Measurements from ENCODE around the gene CTNNA1. TPM values are rescaled to one million over a fixed set of nuclear protein-coding genes. Genes with fewer than 3 reads are reported as not detected.
"Not testable (repeated sequence)": the region's sequence is repeated elsewhere in the genome, so short reads cannot be mapped to it uniquely, and the experiment has no call there.

CTNNA1 gene
- total and polyA plus RNA-seq, 8 donors = 53.9 to 193 (median 108) TPM

DNA sequence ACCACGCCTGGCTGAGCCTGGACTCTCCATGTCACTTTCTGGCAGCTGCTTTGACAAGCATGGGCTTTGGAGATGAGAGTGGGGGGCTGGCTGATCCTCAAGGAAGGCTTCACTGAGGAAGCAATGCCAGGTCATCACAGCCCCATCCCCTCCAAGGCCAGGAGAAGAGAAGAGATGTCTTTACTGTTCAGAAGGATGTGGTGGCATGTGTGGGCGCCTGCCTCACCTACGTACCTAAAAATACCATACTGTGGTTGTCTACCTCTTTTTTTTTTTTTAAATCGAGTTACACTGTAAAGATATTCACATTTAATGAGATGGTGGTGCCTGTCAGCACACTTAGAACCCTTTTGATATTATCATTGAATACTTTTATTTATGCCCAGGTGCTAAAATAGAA lies 26.4 kb upstream of the CTNNA1 start:
- no peak for FAIRE-seq
- 89 to 98% methylated on average over 4 of the region's 4 CpGs for WGBS, 2 donors
- intact Hi-C loops (cut with DNase I) = no loop called here
- Histone ChIP-seq H3K9me3 (no peaks in the 10 kb centered on the region), H3K4me1 (peaks cover 0 to 5% (median 0%) of the 10 kb centered on the region in 3 donors), H3K27ac (no peak overlapping the region), H3K36me3 (no peaks in the 10 kb centered on the region), H3K27me3 (no peaks in the 10 kb centered on the region), H3K4me3 (no peak overlapping the region)
- DNase-seq = no peak
- ATAC-seq = no peak
- TF ChIP-seq CTCF (IDR thresholded peaks at IDR 0.05) = no peak

DNA sequence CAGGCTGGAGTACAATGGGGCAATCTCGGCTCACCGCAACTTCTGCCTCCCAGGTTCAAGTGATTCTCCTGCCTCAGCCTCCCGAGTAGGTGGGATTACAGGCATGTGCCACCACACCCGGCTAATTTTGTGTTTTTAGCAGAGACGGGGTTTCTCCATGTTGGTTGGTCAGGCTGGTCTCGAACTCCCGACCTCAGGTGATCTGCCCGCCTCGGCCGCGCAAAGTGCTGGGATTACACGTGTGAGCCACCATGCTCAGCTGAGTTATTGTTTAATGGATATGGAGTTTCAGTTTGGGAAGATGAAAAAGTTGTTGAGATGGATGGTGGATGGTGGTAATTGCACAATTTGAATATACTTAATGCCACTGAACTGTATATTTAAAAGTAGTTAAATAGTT lies 22.7 kb upstream of the CTNNA1 start:
- H3K36me3 ChIP-seq; DNase-seq; H3K4me1 ChIP-seq; H3K27me3 ChIP-seq; ATAC-seq; H3K27ac ChIP-seq; H3K4me3 ChIP-seq; H3K9me3 ChIP-seq; FAIRE-seq; intact Hi-C loops (cut with DNase I): not testable (repeated sequence)
- WGBS, 2 donors = 90% methylated on average over 12 of the region's 12 CpGs

GRCh38 chr5:138732466-138732865 lies 20.8 kb upstream of the CTNNA1 start:
- 65 to 84% methylated on average over 2 of the region's 2 CpGs for WGBS, 2 donors
- Histone ChIP-seq H3K4me1 (no peaks in the 10 kb centered on the region), H3K36me3 (no peaks in the 10 kb centered on the region), H3K27me3 (no peaks in the 10 kb centered on the region), H3K9me3 (no peaks in the 10 kb centered on the region), H3K4me3 (no peak overlapping the region), H3K27ac (no peak overlapping the region)
- intact Hi-C loops (cut with DNase I) = no loop called here
- no peak for ATAC-seq
- no peak for FAIRE-seq
- no peak for DNase-seq
- TF ChIP-seq CTCF (IDR thresholded peaks at IDR 0.05) = no peak

DNA sequence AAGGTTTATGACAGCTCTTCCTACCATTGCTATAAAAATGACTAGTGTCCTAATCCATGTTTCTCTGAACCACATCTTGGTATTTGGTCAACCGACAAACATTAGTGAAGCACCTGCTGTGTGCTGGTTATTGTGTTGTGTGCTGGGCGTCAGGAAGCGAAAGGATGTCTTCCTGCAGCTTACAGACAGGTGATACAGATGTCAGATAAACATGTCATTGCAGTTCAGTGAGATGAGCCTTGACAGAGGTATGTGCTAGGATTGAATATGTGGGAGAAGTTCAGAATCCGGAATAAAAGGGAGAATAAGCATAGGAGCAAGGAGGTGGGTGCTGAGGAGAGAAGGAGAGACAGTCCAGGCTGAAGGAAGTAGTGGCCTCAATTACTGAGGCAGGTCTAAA lies 20.3 kb upstream of the CTNNA1 start:
- WGBS, 2 donors = 90% methylated on average over 4 of the region's 4 CpGs
- no peak for DNase-seq
- ATAC-seq = no peak
- Histone ChIP-seq H3K36me3 (no peaks in the 10 kb centered on the region), H3K9me3 (no peaks in the 10 kb centered on the region), H3K27me3 (no peaks in the 10 kb centered on the region), H3K4me3 (no peak overlapping the region), H3K27ac (no peak overlapping the region), H3K4me1 (no peaks in the 10 kb centered on the region)
- TF ChIP-seq CTCF (IDR thresholded peaks at IDR 0.05) = no peak
- intact Hi-C loops (cut with DNase I) = no loop called here
- FAIRE-seq = no peak

DNA sequence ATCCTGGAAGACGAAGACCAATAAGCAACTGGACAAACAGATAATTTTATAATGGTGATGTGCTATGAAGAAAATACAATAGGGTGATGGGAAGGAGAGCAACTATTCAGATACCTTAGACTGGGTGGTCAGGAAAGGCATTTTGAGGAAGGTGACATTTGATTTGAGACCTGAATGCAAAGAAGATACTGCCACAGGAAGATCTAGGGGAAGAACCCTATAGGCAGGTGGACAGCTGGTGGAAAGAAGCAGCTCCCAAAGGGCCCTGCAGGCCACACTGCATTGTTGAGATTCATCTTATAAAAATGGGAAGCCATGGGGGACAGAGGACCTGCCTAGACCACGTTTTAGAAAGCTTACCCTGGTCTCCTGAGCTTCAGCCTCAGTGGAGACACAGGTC lies 19.7 kb upstream of the CTNNA1 start:
- Histone ChIP-seq H3K4me3 (no peak overlapping the region), H3K27ac (no peak overlapping the region), H3K9me3 (no peaks in the 10 kb centered on the region), H3K36me3 (no peaks in the 10 kb centered on the region), H3K27me3 (no peaks in the 10 kb centered on the region), H3K4me1 (no peaks in the 10 kb centered on the region)
- FAIRE-seq = no peak
- intact Hi-C loops (cut with DNase I) = no loop called here
- 71 to 79% methylated on average over 2 of the region's 2 CpGs for WGBS, 2 donors
- ATAC-seq = no peak
- TF ChIP-seq CTCF (IDR thresholded peaks at IDR 0.05) = no peak
- DNase-seq = no peak

DNA sequence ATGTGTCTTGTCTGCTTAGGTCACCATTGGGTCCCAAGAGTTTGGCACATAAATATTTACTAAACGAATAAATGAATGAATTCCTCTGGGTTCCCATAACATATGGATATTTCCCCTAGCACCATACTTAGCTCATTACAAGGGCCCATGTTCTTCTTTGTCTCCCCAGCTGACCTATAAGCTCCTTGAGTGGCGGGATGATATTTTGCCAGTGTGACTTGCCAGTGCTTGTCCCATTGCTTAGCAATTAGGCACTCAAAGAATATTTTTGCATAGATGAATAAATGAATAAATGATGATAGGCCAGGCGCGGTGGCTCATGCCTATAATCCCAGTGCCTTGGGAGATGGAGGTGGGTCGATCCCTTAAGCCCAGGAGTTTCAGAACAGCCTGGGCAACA lies 16.9 kb upstream of the CTNNA1 start:
- no peaks in the 10 kb centered on the region for H3K27me3 ChIP-seq
- WGBS, 2 donors = 90 to 93% methylated on average over 5 of the region's 5 CpGs
- ATAC-seq (no peak), DNase-seq (no peak), FAIRE-seq (no peak)
- H3K4me1 ChIP-seq = no peaks in the 10 kb centered on the region
- H3K4me3 ChIP-seq = no peak overlapping the region
- TF ChIP-seq CTCF (IDR thresholded peaks at IDR 0.05) = no peak
- intact Hi-C loops (cut with DNase I) = no loop called here
- H3K9me3 ChIP-seq = no peaks in the 10 kb centered on the region
- H3K36me3 ChIP-seq = no peaks in the 10 kb centered on the region
- no peak overlapping the region for H3K27ac ChIP-seq

Data from pancreas (tissue), 10 donors.